ENCODE measurements around the gene AGPAT3.
"Not testable (repeated sequence)": the region's sequence is repeated elsewhere in the genome, so short reads cannot be mapped to it uniquely, and the experiment has no call there.

The AGPAT3 gene

GRCh38 chr21:43884012-43884860 lies 19.2 kb downstream of the AGPAT3 start:
- DNase-seq (ENCODE audit: low spot score): peak; percentile 33

DNA sequence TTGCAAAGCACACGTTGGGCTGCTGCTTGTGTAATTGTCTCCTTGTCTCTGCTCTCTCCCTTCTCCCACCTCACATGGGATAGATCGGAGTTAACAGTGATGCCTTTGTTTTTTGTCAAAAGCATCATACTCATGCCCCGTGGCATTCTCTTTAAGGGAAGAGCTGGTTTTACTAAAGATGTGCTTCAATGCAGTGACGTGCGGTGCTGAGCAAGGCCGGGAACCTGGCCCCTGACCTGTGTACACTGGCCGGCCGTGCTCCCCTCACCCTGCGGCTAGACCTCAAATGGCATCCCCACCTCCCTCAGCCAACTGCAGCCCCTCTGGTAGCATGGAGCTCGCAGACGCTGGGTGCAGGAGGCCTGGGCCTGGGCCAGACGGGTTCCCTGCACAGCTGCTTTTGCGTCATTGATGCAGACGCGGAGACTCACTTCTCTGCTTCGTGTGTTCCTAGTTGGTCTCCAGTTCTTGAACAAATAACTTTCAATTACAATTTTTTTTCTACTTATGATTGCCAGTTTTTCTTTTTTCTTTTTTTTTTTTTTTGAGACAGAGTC lies 19.9 kb downstream of the AGPAT3 start:
- no peak for DNase-seq (ENCODE audit: low spot score)

DNA sequence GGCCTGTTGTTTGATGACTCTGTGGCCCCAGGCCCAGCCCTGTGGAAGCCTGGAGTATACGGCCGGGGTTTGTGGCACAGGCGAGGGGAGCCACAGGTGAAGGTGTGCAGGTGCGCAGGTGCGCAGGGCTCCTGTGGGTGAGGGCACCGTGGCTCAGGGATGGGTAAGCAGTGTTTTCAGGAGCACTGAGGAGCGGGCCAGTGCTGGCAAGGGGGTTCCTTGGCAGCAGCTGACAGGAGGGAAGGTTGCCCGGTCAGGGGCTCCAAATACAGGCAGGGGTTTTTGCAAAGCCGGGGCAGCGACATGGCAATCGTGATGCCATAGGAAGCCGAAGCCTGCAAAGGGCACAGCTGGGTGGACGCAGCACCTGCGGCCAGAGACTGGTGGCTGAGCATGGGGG lies 20.7 kb downstream of the AGPAT3 start:
- DNase-seq (ENCODE audit: low spot score): no peak

DNA sequence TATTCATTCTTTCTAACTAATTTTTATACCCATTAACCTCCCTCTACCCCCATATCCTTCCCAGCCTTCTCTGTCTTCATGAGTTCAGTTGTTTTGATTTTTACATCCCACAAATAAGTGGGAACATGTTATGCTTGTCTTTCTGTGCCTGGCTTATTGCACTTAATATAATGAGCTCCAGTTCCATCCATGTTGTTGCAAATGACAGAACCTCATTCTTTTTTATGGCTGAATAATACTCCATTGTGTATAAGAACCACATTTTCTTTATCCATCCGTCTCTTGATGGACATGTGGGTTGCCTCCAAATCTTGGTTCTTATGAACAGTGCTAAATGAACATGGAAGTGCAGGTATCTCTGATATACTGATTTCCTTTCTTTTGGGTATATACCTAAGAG lies 21.5 kb downstream of the AGPAT3 start:
- DNase-seq (ENCODE audit: low spot score): no peak

- no peak for DNase-seq (ENCODE audit: low spot score)
Observed at GRCh38 chr21:43889069-43889468, 24.0 kb downstream of the AGPAT3 start.

DNA sequence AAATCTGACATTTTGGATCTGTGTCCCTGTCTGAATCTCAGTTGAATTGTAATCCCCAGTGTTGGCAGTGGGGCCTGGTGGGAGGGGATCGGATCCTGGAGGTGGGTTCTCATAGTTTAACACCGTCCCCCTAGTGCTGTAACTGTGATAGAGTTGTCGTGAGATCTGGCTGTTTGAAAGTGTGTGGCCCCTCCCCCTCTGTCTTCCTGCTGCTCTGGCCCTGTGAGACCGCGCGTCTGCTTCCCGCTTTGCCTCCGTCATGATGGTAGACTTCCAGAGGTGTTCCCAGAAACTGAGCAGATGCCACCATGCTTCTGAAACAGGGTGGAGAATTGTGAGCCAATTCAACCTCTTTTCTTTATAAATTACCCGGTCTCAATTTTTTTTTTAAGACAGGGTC lies 25.0 kb downstream of the AGPAT3 start:
- DNase-seq (ENCODE audit: low spot score): no peak

GRCh38 chr21:43892334-43892733 lies 27.3 kb downstream of the AGPAT3 start:
- DNase-seq (ENCODE audit: low spot score): no peak

DNA sequence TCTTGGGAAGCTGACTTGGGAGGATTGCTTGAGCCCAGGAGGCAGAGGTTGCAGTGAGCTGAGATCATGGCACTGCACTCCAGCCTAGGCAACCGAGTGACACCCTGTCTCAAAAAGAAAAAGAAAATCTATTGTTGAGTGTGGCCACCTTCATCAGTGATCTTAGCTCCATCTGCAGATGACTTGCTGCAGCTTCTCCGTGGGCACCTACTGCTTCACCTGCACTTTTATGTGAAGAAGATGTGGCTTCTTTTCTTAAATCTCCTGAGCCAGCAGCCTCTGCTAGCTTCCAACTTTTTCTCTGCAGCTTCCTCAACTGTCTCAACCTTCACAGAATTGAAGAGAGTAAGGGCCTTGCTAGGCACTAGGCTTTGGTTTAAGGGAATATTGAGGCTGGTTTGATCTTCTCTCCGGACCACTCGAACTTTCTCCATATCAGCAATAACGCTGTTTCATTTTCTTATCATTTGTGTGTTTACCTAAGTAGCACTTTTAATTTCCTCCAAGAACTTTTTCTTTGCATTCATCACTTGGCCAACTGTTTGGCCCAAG lies 28.0 kb downstream of the AGPAT3 start:
- DNase-seq (ENCODE audit: low spot score): no peak

- peak; percentile 40 for DNase-seq (ENCODE audit: low spot score)
Observed at GRCh38 chr21:43893536-43894205, 28.6 kb downstream of the AGPAT3 start.

DNA sequence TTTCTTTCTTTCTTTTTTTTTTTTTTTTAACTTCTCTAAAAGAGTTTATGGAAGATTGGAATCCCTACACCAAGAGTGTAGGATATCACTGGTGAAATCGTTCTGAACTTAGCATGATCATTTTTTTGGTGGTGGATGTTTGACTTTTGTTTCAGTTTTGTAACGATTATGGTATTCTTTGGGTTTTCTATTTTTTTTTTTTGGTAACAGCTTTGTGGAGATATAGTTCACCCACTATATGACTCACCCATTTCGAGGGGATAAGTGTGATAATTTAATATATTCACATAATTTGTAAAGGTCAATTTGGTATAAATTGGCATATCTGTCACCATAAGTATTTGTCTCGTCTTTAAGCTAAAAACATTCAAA lies 29.2 kb downstream of the AGPAT3 start:
- no peak for DNase-seq (ENCODE audit: low spot score)

DNA sequence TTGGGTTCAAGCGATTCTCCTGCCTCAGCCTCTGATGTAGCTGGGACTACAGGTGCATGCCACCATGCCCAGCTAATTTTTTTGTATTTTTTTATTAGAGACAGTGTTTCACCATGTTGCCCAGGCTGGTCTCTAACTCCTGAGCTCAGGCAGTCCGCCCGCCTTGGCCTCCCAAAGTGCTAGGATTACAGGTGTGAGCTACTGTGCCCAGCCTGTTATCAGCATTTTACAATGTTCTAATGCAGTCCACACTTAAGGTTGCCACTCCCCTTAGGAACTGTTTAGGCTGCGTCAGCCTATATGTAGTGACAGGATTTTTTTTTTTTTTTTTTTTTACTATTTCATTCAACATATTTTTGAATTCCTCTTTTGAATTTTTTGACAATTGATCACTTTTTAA lies 30.2 kb downstream of the AGPAT3 start:
- no peak for DNase-seq (ENCODE audit: low spot score)

DNA sequence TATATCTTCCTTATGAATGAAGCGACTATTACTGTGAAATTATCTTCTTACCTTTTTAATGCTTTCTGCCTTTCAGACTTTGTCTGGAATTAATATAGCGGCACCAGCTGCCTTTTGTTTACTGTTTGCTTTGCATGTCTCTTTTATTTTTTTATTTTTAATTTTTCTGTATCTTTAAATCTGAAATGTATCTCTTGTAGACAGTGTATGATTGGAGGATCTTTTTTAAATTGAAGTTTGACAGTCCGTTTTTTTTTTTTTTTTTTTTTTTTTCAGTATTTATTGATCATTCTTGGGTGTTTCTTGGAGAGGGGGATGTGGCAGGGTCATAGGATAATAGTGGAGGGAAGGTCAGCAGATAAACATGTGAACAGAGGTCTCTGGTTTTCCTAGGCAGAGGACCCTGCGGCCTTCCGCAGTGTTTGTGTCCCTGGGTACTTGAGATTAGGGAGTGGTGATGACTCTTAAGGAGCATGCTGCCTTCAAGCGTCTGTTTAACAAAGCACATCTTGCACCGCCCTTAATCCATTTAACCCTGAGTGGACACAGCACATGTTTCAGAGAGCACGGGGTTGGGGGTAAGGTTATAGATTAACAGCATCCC lies 31.8 kb downstream of the AGPAT3 start:
- DNase-seq (ENCODE audit: low spot score): not testable (repeated sequence)

GRCh38 chr21:43899307-43900077 lies 34.5 kb downstream of the AGPAT3 start:
- no peak for DNase-seq (ENCODE audit: low spot score)

- DNase-seq (ENCODE audit: low spot score): no peak
Observed at GRCh38 chr21:43900078-43900385, 35.0 kb downstream of the AGPAT3 start.

GRCh38 chr21:43900690-43901089 lies 35.7 kb downstream of the AGPAT3 start:
- DNase-seq (ENCODE audit: low spot score): no peak

DNA sequence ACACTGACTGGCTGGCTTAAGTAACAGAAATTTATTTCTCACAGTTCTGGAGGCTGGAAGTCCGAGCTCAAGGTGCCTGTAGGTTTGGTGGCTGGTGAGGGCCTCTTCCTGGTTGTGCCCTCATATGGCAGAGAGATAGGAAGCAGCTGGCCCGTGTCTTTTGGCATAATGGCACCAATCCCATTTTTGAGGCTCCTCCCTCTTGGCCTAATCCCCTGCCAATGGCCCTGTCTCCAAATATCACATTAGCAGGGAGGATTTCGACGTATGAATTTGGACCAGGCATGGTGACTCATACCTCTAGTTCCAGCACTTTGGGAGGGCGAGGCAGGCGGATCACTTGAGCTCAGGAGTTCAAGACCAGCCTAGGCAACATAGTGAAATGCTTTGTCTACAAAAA lies 37.4 kb downstream of the AGPAT3 start:
- no peak for DNase-seq (ENCODE audit: low spot score)

DNA sequence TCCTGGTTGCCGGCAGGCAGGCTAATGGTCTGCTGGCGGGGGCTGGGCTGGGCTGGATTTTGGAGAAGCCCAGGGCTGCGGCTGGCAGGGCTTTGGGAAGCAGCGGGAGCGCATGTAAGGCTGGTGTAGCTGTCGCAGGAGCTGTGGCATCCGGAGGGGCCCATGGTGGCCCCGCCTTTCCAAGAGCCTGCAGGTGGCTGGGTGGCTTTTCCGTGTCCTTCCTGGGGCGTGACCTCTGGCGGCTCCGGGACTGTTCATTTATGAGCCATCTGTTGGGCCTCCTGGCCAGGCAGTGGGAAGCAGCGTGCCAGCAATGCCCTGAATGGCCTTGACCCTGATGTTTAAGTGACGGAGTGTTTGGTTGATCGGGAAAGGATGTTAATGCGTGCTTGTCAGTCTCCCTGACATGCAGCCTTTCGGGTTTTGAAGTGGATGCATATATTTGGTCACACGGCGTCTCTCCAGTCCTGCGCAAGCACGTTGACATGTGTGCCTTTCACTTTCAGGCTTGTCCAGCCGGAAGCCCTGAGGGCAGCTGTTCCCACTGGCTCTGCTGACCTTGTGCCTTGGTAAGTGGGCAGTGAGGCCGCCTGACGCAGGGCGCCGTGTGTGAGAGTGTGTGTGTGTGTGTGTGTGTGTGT lies 38.5 kb downstream of the AGPAT3 start:
- no peak for DNase-seq (ENCODE audit: low spot score)

GRCh38 chr21:43904331-43904781 lies 39.3 kb downstream of the AGPAT3 start:
- DNase-seq (ENCODE audit: low spot score): no peak

- DNase-seq (ENCODE audit: low spot score): no peak
Observed at GRCh38 chr21:43905726-43906455, 40.9 kb downstream of the AGPAT3 start.

DNA sequence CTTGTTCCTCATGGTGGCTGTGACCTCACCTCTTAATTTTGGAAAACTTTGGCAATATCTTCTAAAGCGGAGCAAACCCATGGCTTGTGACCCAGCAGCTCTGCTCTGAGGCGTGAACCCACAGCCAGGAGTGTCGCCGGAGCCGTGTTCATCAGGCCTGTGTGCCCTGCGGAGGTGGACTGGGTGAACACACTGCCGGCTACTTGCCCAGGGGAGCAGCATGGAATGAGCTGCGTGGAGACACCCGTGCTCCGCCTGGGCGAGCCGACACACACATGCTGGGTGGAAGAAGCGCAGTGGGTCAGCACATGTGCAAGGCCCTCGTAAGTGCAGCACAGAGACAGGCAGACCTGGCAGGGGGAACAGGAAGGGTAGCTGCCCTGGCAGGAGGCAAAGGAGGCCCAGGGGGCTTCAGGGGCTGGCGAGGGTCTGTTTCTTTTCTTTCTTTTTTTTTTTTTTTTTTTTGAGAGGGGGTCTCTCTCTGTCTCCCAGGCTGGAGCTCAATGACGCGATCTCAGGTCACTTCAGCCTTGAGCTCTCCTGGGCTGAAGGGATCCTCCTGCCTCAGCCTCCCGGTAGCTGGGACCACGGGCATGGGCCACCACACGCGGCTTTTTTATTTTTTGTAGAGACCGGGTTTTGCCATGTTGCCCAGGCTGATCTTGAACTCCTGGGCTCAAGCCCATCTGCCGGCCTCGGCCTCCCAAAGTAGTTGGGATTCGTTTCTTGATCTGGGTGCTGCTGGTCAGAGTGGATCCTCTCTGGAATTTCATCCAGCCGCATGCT lies 41.8 kb downstream of the AGPAT3 start:
- DNase-seq (ENCODE audit: low spot score): no peak

Data from CD4-positive, alpha-beta T cell treated with Interleukin-15 for 4 hours (primary cell).